HUES48 (cell line): Measurements from ENCODE around the gene KANSL1.
"Not testable (repeated sequence)": the region's sequence is repeated elsewhere in the genome, so short reads cannot be mapped to it uniquely, and the experiment has no call there.

Source experiments
- H3K27ac ChIP-seq: one replicate; pipeline ENCODE4 v1.7.0; 2013; ENCODE audit warnings: low read depth, low read length, inconsistent platforms
- H3K27me3 ChIP-seq: 2 replicates; pipeline ENCODE4 v1.6.1; 2013; ENCODE audit warnings: mild to moderate bottlenecking, low read length; ENCODE audit not compliant: control insufficient read depth, insufficient read depth
- H3K36me3 ChIP-seq: 2 replicates; pipeline ENCODE4 v1.6.1; 2013; ENCODE audit warnings: low read length; ENCODE audit not compliant: control insufficient read depth, insufficient read depth
- H3K4me1 ChIP-seq: 2 replicates; pipeline ENCODE4 v1.6.1; 2013; ENCODE audit warnings: mild to moderate bottlenecking, low read length; ENCODE audit not compliant: control insufficient read depth, insufficient read depth
- H3K4me3 ChIP-seq: 2 replicates; pipeline ENCODE4 v1.5.1; 2013; ENCODE audit warnings: mild to moderate bottlenecking, low read depth, low read length
- H3K9ac ChIP-seq: 2 replicates; pipeline ENCODE4 v1.6.1; 2013; ENCODE audit warnings: mild to moderate bottlenecking, low read depth, low read length, moderate library complexity
- H3K9me3 ChIP-seq: 2 replicates; pipeline ENCODE4 v1.6.1; 2013; ENCODE audit warnings: low read length; ENCODE audit not compliant: control insufficient read depth, insufficient read depth

The KANSL1 gene

DNA sequence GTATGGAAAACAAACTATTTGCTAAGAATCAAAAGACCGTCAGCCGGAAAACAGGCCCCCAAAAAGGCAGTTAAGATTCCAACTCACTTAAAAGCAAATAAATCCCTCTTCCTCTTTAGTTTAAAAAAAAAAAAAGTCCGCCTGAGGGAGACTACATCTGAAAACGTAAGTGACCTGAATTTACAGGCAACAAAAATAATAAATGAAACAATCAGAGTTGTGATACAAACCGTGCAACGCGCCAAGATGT lies 1.1 kb downstream of the KANSL1 start:
- no peaks in the 10 kb centered on the region for H3K36me3 ChIP-seq
- H3K9me3 ChIP-seq = no peaks in the 10 kb centered on the region
- no peaks in the 10 kb centered on the region for H3K27me3 ChIP-seq
- peaks cover 48% of the 10 kb centered on the region for H3K4me1 ChIP-seq
- peak overlapping the region; percentile 93 for H3K4me3 ChIP-seq
- H3K9ac ChIP-seq = peak overlapping the region; percentile 96
- peak overlapping the region; percentile 99 for H3K27ac ChIP-seq

DNA sequence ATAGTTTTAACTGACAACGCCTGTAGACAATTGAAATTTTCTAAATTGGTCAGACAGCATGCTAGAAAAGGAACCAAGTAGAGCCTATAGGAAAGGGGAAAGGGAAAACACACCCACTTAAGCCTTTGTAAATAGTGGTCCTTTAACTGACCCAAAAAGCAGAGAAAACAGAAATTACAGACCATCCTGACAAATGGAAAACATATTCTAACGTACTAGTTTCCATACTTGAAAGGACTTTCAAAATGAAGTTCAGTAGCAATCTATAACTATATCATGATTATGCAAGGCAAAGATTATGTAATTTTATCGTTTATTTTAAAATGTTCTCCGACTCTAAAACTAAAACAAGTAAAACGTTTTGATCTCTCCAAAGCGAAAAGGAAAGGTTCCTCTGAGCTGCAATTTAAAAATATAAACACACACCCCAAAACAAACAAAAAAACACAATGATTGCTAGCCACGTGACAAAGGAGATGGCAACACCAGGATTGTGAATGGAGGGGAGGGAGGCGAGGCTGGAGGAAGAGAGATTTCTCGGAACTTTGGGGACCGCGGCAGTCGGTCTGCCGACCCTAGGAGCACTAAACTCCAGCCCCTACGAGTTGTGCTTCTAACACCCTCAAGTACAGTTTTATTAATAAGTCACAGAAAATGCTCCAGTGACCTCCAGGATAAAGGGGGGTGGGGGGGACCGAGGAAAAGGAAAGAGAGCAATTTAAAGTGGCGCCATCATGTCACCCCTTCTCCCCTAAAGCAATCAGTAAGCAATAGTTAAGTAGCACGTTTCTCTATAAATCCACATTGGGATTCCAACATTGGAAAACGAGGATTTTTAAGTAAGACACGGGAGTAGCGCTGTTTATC lies 1.7 kb downstream of the KANSL1 start:
- Histone ChIP-seq H3K27ac (peak overlapping the region; percentile 99), H3K4me1 (peaks cover 54% of the 10 kb centered on the region), H3K36me3 (no peaks in the 10 kb centered on the region), H3K9ac (peak overlapping the region; percentile 96), H3K4me3 (peak overlapping the region; percentile 93), H3K27me3 (no peaks in the 10 kb centered on the region), H3K9me3 (no peaks in the 10 kb centered on the region)

DNA sequence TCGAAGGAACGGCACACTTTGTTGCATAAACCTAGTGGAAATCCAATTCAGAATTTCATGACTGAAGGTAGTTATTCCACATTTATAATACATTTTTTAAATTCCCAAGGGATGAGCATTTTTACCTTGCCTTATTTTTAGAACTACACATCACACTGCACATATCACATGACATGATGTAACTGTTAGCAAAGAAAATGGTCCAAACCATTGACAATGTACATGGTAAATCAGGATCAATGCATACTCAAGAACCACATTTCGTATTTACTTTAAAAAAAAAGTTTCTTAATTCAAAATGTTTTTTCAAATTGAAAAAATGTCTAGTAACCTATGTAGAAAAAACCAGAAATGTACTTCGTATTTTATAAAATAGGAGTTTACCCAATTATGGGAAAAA lies 2.5 kb downstream of the KANSL1 start:
- Histone ChIP-seq H3K27ac (no peak overlapping the region), H3K9me3 (no peaks in the 10 kb centered on the region), H3K4me3 (peak overlapping the region; percentile 93), H3K36me3 (no peaks in the 10 kb centered on the region), H3K9ac (peak overlapping the region; percentile 96; the same call in 1 of the 2 replicates), H3K27me3 (no peaks in the 10 kb centered on the region), H3K4me1 (peaks cover 57% of the 10 kb centered on the region)

DNA sequence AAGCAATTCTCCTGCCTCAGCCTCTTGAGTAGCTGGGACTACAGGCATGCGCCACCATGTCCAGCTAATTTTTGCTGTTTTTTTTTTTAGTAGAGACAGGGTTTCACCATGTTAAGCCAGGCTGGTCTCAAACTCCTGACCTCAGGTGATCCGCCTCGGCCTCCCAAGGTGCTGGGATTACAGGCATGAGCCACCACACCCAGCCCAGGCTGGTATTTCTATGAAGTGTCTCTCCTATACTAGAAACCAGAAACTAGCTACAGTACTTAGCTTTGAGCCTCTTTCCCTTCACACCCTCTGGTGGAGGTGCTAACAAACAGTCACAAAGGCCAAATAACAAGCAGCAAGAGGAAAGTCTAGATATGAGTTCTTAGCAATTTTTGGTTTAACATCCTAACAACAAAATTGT lies 6.4 kb downstream of the KANSL1 start:
- not testable (repeated sequence) for H3K27ac ChIP-seq, H3K9me3 ChIP-seq, H3K4me3 ChIP-seq, H3K9ac ChIP-seq, H3K27me3 ChIP-seq, H3K36me3 ChIP-seq
- H3K4me1 ChIP-seq = peaks cover 84% of the 10 kb centered on the region

DNA sequence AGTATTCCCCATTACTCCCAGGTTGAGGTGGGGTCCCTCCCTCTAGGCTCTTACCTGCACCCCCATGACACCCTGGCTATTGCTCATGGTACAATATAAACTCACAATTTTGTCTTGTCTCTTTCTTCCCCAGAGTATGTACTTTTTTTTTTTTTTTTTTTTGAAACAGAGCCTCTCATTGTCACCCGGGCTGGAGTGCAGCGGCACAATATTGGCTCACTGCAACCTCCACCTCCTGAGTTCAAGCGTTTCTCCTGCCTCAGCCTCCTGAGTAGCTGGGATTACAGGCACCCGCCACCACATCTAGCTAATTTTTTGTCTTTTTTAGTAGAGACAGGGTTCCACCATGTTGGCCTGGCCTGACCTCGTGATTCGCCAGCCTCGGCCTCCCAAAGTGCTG lies 8.5 kb downstream of the KANSL1 start:
- Histone ChIP-seq H3K27me3 (no peaks in the 10 kb centered on the region), H3K27ac (no peak overlapping the region), H3K4me1 (peaks cover 86% of the 10 kb centered on the region), H3K9me3 (no peaks in the 10 kb centered on the region), H3K9ac (no peak overlapping the region), H3K36me3 (no peaks in the 10 kb centered on the region), H3K4me3 (no peak overlapping the region)

GRCh38 chr17:46183383-46183782 lies 9.8 kb downstream of the KANSL1 start:
- Histone ChIP-seq H3K27ac (peak overlapping the region; percentile 15), H3K4me1 (peaks cover 87% of the 10 kb centered on the region)
- H3K9ac ChIP-seq, H3K9me3 ChIP-seq, H3K36me3 ChIP-seq, H3K27me3 ChIP-seq, H3K4me3 ChIP-seq: not testable (repeated sequence)

GRCh38 chr17:46182961-46183360 lies 10.3 kb downstream of the KANSL1 start:
- H3K4me3 ChIP-seq = no peak overlapping the region
- no peaks in the 10 kb centered on the region for H3K9me3 ChIP-seq
- H3K27ac ChIP-seq = peak overlapping the region; percentile 15
- no peaks in the 10 kb centered on the region for H3K27me3 ChIP-seq
- no peaks in the 10 kb centered on the region for H3K36me3 ChIP-seq
- H3K4me1 ChIP-seq = peaks cover 87% of the 10 kb centered on the region
- no peak overlapping the region for H3K9ac ChIP-seq

DNA sequence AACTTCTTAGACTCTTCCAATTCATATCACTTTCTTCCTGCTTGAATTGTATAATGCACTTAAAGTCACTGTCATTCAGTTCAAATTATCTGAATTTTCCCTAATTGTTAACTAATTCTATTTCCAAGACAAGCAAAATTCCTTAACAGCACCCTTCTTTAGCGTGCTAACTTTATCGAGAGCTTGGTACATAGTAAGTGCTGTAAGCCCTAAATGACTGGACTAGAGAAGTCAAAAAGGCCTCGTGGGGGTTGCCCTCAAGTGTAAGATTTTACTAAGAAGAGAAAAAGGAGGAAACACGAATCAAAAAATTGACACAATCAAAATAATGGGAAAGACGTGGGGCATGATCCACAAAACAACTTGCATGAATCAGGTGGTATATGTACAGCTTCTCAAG lies 11.3 kb downstream of the KANSL1 start:
- Histone ChIP-seq H3K9me3 (no peaks in the 10 kb centered on the region), H3K27me3 (no peaks in the 10 kb centered on the region), H3K36me3 (no peaks in the 10 kb centered on the region), H3K4me1 (peaks cover 84% of the 10 kb centered on the region), H3K9ac (no peak overlapping the region), H3K4me3 (no peak overlapping the region), H3K27ac (no peak overlapping the region)

- not testable (repeated sequence) for H3K36me3 ChIP-seq
Measured at GRCh38 chr17:46181316-46181715, 11.9 kb downstream of the KANSL1 start.

GRCh38 chr17:46180892-46181274 lies 12.3 kb downstream of the KANSL1 start:
- Histone ChIP-seq H3K9me3 (no peaks in the 10 kb centered on the region), H3K9ac (no peak overlapping the region), H3K27me3 (no peaks in the 10 kb centered on the region), H3K4me3 (no peak overlapping the region), H3K27ac (peak overlapping the region; percentile 38), H3K4me1 (peaks cover 82% of the 10 kb centered on the region), H3K36me3 (no peaks in the 10 kb centered on the region)

More at GRCh38 chr17:46181316-46181715, 11.9 kb downstream of the KANSL1 start:
- not testable (repeated sequence) for H3K27me3 ChIP-seq, H3K4me3 ChIP-seq, H3K9me3 ChIP-seq, H3K9ac ChIP-seq
- peak overlapping the region; percentile 38 for H3K27ac ChIP-seq
- peaks cover 83% of the 10 kb centered on the region for H3K4me1 ChIP-seq

DNA sequence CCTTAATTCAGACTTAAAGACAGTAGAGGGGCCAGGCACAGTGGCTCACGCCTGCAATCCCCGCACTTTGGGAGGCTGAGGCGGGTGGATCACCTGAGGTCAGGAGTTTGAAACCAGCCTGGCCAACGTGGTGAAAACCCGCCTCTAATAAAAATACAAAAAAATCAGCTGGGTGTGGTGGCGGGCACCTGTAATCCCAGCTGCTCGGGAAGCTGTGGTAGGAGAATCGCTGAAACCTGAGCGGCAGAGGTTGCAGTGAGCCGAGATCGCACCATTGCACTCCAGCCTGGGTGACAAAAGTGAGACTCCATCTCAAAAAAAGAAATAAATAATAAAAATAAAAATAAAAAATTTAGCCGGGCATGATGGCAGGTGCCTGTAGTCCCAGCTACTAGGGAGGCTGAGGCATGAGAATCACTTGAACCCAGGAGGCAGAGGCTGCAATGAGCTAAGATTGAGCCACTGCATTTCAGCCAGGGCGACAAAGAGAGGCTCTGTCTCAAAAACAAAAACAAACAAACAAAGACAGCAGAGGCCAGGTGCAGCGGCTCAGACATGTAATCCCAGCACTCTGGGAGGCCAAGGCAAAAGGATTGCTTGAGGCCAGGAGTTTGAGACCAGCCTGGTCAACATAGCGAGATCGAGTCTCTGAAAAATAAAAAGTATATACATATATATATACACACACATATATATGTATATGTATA lies 12.9 kb downstream of the KANSL1 start:
- Histone ChIP-seq H3K27ac (peak overlapping the region; percentile 67), H3K9ac (peak overlapping the region; percentile 16; the same call in 1 of the 2 replicates), H3K4me1 (peaks cover 81% of the 10 kb centered on the region)
- not testable (repeated sequence) for H3K4me3 ChIP-seq, H3K9me3 ChIP-seq, H3K27me3 ChIP-seq, H3K36me3 ChIP-seq
